SK-N-SH treated with all-trans-retinoic acid at 6 μM for 48 hours (cell line): ENCODE data around the gene ADAM15.

Experiments used
- ATAC-seq: fragments of 200-7000 bp; cut with Tn5 transposase; 3 replicates; pipeline ENCODE4 v1.9.1; 2020; ENCODE audit warnings: mild to moderate bottlenecking, moderate library complexity
- ARNTL ChIP-seq: fragments of 450-650 bp; formaldehyde crosslinking; IDR thresholded peaks from 2 replicates; pipeline ENCODE4 v1.5.0; 2020; ENCODE audit warnings: low read depth, mild to moderate bottlenecking, moderate library complexity, borderline replicate concordance
- BACH2 ChIP-seq: fragments of 250-450 bp; sonication (Bioruptor Pico); IDR thresholded peaks from 2 replicates; pipeline ENCODE4 v1.9.0; 2021; ENCODE audit warnings: mild to moderate bottlenecking, borderline replicate concordance
- CREB5 ChIP-seq: fragments of 250-450 bp; sonication (Bioruptor Pico); IDR thresholded peaks from 2 replicates; pipeline ENCODE4 v1.5.1; 2020; ENCODE audit warnings: low read depth, mild to moderate bottlenecking, moderate library complexity
- CSDC2 ChIP-seq: fragments of 250-450 bp; sonication (Bioruptor Pico); IDR thresholded peaks from 2 replicates; pipeline ENCODE4 v1.5.0; 2020; ENCODE audit warnings: mild to moderate bottlenecking, moderate library complexity
- ESRRG ChIP-seq: fragments of 250-450 bp; sonication (Bioruptor Pico); IDR thresholded peaks from 2 replicates; pipeline ENCODE4 v1.6.1; 2021; ENCODE audit warnings: mild to moderate bottlenecking
- GLIS3 ChIP-seq: fragments of 250-450 bp; sonication (Bioruptor Pico); IDR thresholded peaks from 2 replicates; pipeline ENCODE4 v1.5.0; 2020; ENCODE audit warnings: mild to moderate bottlenecking, moderate library complexity
- ISL1 ChIP-seq: fragments of 250-450 bp; sonication (Bioruptor Pico); IDR thresholded peaks from 2 replicates; pipeline ENCODE4 v2.1.2; 2022; ENCODE audit warnings: mild to moderate bottlenecking, moderate library complexity
- OSR1 ChIP-seq: fragments of 250-450 bp; sonication (Bioruptor Pico); IDR thresholded peaks from 2 replicates; pipeline ENCODE4 v1.8.0; 2022; ENCODE audit warnings: moderate library complexity, mild to moderate bottlenecking, inconsistent platforms
- POU6F1 ChIP-seq: fragments of 250-450 bp; sonication (Bioruptor Pico); IDR thresholded peaks from 2 replicates; pipeline ENCODE4 v1.8.0; 2021; ENCODE audit warnings: low read depth, mild to moderate bottlenecking, moderate library complexity, borderline replicate concordance
- PPARA ChIP-seq: fragments of 250-450 bp; sonication (Bioruptor Pico); IDR thresholded peaks from 2 replicates; pipeline ENCODE4 v1.5.0; 2020; ENCODE audit warnings: mild to moderate bottlenecking, borderline replicate concordance
- RARB ChIP-seq: fragments of 250-450 bp; sonication (Bioruptor Pico); IDR thresholded peaks from 2 replicates; pipeline ENCODE4 v1.8.0; 2021; ENCODE audit warnings: mild to moderate bottlenecking, moderate library complexity
- SNAI2 ChIP-seq: fragments of 250-450 bp; sonication (Bioruptor Pico); IDR thresholded peaks from 2 replicates; pipeline ENCODE4 v1.5.0; 2020; ENCODE audit warnings: mild to moderate bottlenecking, moderate library complexity
- TCF4 ChIP-seq: fragments of 250-450 bp; sonication (Bioruptor Pico); IDR thresholded peaks from 2 replicates; pipeline ENCODE4 v1.8.0; 2021; ENCODE audit warnings: mild to moderate bottlenecking, moderate library complexity, borderline replicate concordance
- TOX ChIP-seq: fragments of 250-450 bp; sonication (Bioruptor Pico); IDR thresholded peaks from 2 replicates; pipeline ENCODE4 v1.8.0; 2021; ENCODE audit warnings: mild to moderate bottlenecking, moderate library complexity, borderline replicate concordance
- TSHZ2 ChIP-seq: fragments of 250-450 bp; sonication (Bioruptor Pico); IDR thresholded peaks from 2 replicates; pipeline ENCODE4 v1.5.0; 2020; ENCODE audit warnings: mild to moderate bottlenecking, moderate library complexity
- ZC3H10 ChIP-seq: fragments of 250-450 bp; sonication (Bioruptor Pico); IDR thresholded peaks from 2 replicates; pipeline ENCODE4 v1.5.1; 2021; ENCODE audit warnings: mild to moderate bottlenecking, moderate library complexity
- ZFP3 ChIP-seq: fragments of 250-450 bp; sonication (Bioruptor Pico); IDR thresholded peaks from 2 replicates; pipeline ENCODE4 v1.5.0; 2020; ENCODE audit warnings: mild to moderate bottlenecking, moderate library complexity
- ZFP30 ChIP-seq: fragments of 450-650 bp; formaldehyde crosslinking; IDR thresholded peaks from 2 replicates; pipeline ENCODE4 v1.5.0; 2022; ENCODE audit warnings: mild to moderate bottlenecking, moderate library complexity
- ZNF70 ChIP-seq: fragments of 450-650 bp; formaldehyde crosslinking; IDR thresholded peaks from 2 replicates; pipeline ENCODE4 v1.5.0; 2020; ENCODE audit warnings: mild to moderate bottlenecking, moderate library complexity
- ZNF8 ChIP-seq: fragments of 450-650 bp; formaldehyde crosslinking; IDR thresholded peaks from 2 replicates; pipeline ENCODE4 v1.5.0; 2020; ENCODE audit warnings: mild to moderate bottlenecking, moderate library complexity
- TF ChIP-seq, protein P1 (sequence below): fragments of 250-450 bp; sonication (Bioruptor Pico); IDR thresholded peaks from 2 replicates; pipeline ENCODE4 v1.8.0; 2020; ENCODE audit warnings: mild to moderate bottlenecking, moderate library complexity, borderline replicate concordance
- TF ChIP-seq, protein P2 (sequence below): fragments of 250-450 bp; sonication (Bioruptor Pico); IDR thresholded peaks from 2 replicates; pipeline ENCODE4 v1.5.1; 2021; ENCODE audit warnings: mild to moderate bottlenecking, moderate library complexity

Gene ADAM15

DNA sequence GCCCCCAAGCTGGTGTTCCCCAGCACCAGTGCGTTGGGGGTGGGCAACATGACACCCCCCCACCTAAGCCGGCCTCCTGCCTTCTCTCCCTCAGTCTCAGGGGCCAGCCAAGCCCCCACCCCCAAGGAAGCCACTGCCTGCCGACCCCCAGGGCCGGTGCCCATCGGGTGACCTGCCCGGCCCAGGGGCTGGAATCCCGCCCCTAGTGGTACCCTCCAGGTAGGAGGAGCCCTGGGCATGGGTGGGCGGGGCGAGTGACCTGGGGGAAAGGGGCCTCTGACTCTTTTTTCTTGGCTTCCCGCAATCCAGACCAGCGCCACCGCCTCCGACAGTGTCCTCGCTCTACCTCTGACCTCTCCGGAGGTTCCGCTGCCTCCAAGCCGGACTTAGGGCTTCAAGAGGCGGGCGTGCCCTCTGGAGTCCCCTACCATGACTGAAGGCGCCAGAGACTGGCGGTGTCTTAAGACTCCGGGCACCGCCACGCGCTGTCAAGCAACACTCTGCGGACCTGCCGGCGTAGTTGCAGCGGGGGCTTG lies 11.1 kb downstream of the ADAM15 start:
- TF ChIP-seq TOX (CRISPR knock-in tag) (no peak), PPARA (CRISPR knock-in tag) (no peak), TSHZ2 (CRISPR knock-in tag) (no peak), TCF4 (CRISPR knock-in tag) (no peak), ZC3H10 (CRISPR knock-in tag) (no peak)
- no peak for ATAC-seq

DNA sequence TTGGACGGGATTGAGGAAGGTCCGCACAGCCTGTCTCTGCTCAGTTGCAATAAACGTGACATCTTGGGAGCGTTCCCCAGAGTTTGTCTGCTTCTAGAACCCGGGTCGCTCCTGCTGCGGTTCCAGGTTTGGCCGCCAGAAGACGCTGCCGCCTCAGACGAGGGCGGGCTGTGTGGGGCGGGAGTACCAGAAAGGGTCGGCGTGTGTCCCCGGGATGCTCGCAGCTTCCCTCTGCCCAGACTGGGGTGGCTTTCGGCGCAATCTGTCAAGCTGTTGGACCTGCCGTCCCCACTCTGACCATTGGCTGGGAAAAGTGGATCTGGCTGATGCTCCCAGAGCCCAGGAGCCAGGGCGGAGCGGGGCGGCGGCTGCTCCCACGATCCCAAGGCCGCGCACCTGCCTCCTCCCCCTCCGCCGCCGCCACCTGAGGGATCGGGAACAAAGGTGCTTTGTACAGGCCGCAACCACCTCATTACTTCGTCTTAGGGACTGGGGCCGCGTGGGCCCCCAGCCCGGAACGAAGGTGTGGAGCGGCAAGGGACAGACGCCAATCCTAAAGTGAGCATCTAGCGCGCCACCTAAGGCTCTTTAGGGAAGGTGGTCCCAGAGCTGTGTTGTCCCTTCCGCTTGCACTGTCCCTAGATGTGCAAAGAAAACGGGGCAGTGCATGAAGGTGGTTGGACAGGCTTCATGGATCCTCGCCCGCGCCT lies 11.7 kb downstream of the ADAM15 start:
- TF ChIP-seq TCF4 (CRISPR knock-in tag), result no peak
- TF ChIP-seq PPARA (CRISPR knock-in tag), result no peak
- TF ChIP-seq RARB (CRISPR knock-in tag), result no peak
- TF ChIP-seq, protein P1, sequence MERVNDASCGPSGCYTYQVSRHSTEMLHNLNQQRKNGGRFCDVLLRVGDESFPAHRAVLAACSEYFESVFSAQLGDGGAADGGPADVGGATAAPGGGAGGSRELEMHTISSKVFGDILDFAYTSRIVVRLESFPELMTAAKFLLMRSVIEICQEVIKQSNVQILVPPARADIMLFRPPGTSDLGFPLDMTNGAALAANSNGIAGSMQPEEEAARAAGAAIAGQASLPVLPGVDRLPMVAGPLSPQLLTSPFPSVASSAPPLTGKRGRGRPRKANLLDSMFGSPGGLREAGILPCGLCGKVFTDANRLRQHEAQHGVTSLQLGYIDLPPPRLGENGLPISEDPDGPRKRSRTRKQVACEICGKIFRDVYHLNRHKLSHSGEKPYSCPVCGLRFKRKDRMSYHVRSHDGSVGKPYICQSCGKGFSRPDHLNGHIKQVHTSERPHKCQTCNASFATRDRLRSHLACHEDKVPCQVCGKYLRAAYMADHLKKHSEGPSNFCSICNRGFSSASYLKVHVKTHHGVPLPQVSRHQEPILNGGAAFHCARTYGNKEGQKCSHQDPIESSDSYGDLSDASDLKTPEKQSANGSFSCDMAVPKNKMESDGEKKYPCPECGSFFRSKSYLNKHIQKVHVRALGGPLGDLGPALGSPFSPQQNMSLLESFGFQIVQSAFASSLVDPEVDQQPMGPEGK (CRISPR knock-in tag), result no peak
- TF ChIP-seq ISL1 (CRISPR knock-in tag), result no peak
- TF ChIP-seq ARNTL, result no peak
- no peak for TF ChIP-seq SNAI2 (CRISPR knock-in tag)
- TF ChIP-seq, protein P2, sequence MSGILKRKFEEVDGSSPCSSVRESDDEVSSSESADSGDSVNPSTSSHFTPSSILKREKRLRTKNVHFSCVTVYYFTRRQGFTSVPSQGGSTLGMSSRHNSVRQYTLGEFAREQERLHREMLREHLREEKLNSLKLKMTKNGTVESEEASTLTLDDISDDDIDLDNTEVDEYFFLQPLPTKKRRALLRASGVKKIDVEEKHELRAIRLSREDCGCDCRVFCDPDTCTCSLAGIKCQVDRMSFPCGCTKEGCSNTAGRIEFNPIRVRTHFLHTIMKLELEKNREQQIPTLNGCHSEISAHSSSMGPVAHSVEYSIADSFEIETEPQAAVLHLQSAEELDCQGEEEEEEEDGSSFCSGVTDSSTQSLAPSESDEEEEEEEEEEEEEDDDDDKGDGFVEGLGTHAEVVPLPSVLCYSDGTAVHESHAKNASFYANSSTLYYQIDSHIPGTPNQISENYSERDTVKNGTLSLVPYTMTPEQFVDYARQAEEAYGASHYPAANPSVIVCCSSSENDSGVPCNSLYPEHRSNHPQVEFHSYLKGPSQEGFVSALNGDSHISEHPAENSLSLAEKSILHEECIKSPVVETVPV (CRISPR knock-in tag), result no peak
- no peak for TF ChIP-seq OSR1 (CRISPR knock-in tag)
- no peak for TF ChIP-seq TOX (CRISPR knock-in tag)
- TF ChIP-seq CREB5 (CRISPR knock-in tag), result no peak
- no peak for TF ChIP-seq ZNF70 (CRISPR knock-in tag)
- TF ChIP-seq ESRRG, result no peak
- no peak for TF ChIP-seq BACH2 (CRISPR knock-in tag)
- no peak for TF ChIP-seq CSDC2
- TF ChIP-seq ZC3H10 (CRISPR knock-in tag), result no peak
- TF ChIP-seq GLIS3 (CRISPR knock-in tag), result no peak
- no peak for TF ChIP-seq ZFP30 (CRISPR knock-in tag)
- TF ChIP-seq ZFP3 (CRISPR knock-in tag), result no peak
- no peak for ATAC-seq

- peak; percentile 90 for ATAC-seq
- TF ChIP-seq ZNF70 (CRISPR knock-in tag) (no peak), ZFP3 (CRISPR knock-in tag) (no peak), CSDC2 (no peak), ESRRG (no peak), TSHZ2 (CRISPR knock-in tag) (no peak), OSR1 (CRISPR knock-in tag) (no peak), CREB5 (CRISPR knock-in tag) (no peak), POU6F1 (no peak), ZNF8 (CRISPR knock-in tag) (no peak), BACH2 (CRISPR knock-in tag) (no peak)
Observed at GRCh38 chr1:155063550-155064110, 12.5 kb downstream of the ADAM15 start, which contains the start of gene EFNA4. Gene EFNA4, plus strand, starts transcription at chr1:155063740. Its CDS starts 84 bp downstream, at chr1:155063824.
